ENCODE measurements around the gene SMTNL1. TPM values are rescaled to one million over a fixed set of nuclear protein-coding genes. Genes with fewer than 3 reads are reported as not detected.

Gene SMTNL1
- polyA plus RNA-seq, 1 donor = 0.58 TPM

GRCh38 chr11:57544566-57544965 is 7.2 kb downstream of the SMTNL1 start:
- Histone ChIP-seq H3K4me3 (ENCODE audit: low read length) (no peak overlapping the region), H3K36me3 (ENCODE audit: control insufficient read depth, insufficient read depth, low read length) (peaks cover 10% of the 10 kb centered on the region), H3K9me3 (ENCODE audit: control insufficient read depth, low read depth, low read length) (no peaks in the 10 kb centered on the region), H3K27me3 (ENCODE audit: control insufficient read depth, insufficient read depth, low read length) (peaks cover 10% of the 10 kb centered on the region), H3K27ac (ENCODE audit: low read length) (no peak overlapping the region), H3K4me1 (ENCODE audit: control insufficient read depth, insufficient read depth, low read length) (no peaks in the 10 kb centered on the region)
- no CpG with 5 or more reads among the region's 6 CpGs for WGBS (ENCODE audit: insufficient coverage, low lambda C conversion rate)
- DNase-seq = no peak

GRCh38 chr11:57545883-57546282 is 8.5 kb downstream of the SMTNL1 start:
- no CpG with 5 or more reads among the region's 13 CpGs for WGBS (ENCODE audit: insufficient coverage, low lambda C conversion rate)
- peaks cover 23% of the 10 kb centered on the region for H3K36me3 ChIP-seq (ENCODE audit: control insufficient read depth, insufficient read depth, low read length)
- no peak overlapping the region for H3K4me3 ChIP-seq (ENCODE audit: low read length)
- H3K27me3 ChIP-seq (ENCODE audit: control insufficient read depth, insufficient read depth, low read length) = peaks cover 10% of the 10 kb centered on the region
- H3K9me3 ChIP-seq (ENCODE audit: control insufficient read depth, low read depth, low read length) = no peaks in the 10 kb centered on the region
- H3K4me1 ChIP-seq (ENCODE audit: control insufficient read depth, insufficient read depth, low read length) = no peaks in the 10 kb centered on the region
- no peak for DNase-seq
- H3K27ac ChIP-seq (ENCODE audit: low read length) = no peak overlapping the region

DNA sequence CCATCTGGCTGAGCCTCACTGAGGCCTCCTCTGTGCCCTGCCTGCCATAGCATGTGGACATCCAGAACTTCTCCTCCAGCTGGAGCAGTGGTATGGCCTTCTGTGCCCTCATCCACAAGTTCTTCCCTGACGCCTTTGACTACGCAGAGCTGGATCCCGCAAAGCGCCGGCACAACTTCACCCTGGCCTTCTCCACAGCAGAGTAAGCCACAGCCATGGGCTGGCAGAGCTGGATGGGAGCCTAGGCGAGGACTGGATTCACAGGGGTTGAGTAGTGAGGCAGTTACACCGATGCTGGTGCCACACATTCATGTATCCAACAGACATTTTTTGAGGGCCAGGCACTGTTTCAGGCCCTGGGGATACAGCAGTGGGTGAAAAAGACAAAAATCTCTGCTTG is 9.1 kb downstream of the SMTNL1 start:
- DNase-seq = no peak
- Histone ChIP-seq H3K4me3 (ENCODE audit: low read length) (no peak overlapping the region), H3K27ac (ENCODE audit: low read length) (no peak overlapping the region), H3K9me3 (ENCODE audit: control insufficient read depth, low read depth, low read length) (no peaks in the 10 kb centered on the region), H3K36me3 (ENCODE audit: control insufficient read depth, insufficient read depth, low read length) (peaks cover 26% of the 10 kb centered on the region), H3K27me3 (ENCODE audit: control insufficient read depth, insufficient read depth, low read length) (peaks cover 7% of the 10 kb centered on the region), H3K4me1 (ENCODE audit: control insufficient read depth, insufficient read depth, low read length) (no peaks in the 10 kb centered on the region)
- no CpG with 5 or more reads among the region's 7 CpGs for WGBS (ENCODE audit: insufficient coverage, low lambda C conversion rate)

DNA sequence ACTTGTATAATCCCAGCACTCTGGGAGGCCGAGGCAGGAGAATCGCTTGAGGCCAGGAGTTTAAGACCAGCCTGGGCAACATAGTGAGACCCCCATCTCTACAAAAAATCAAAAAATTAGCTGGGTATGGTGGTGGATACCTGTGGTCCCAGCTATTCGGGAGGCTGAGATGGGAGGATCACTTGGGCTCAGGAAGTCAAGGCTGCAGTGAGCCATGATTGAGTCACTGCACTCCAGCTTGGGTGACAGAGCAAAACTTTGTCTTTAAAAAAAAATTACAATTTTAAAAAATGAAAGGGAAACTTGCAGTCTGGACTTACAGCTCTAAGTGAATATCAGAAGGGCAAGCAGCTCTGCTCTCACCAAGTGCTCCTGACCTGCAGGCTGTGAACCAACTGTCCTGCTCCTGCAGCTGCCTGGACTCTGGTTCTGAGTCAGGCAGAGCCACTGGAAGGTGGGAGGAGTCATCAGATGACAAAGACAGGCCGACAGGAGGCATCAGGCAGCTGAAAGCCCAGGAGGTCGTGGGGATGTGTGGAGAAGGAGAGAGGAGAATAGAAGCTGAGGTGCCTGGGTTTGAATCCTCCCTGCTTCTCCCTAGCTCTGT is 9.6 kb downstream of the SMTNL1 start:
- Histone ChIP-seq H3K36me3 (ENCODE audit: control insufficient read depth, insufficient read depth, low read length) (peaks cover 31% of the 10 kb centered on the region), H3K4me1 (ENCODE audit: control insufficient read depth, insufficient read depth, low read length) (no peaks in the 10 kb centered on the region), H3K4me3 (ENCODE audit: low read length) (no peak overlapping the region), H3K27ac (ENCODE audit: low read length) (no peak overlapping the region), H3K27me3 (ENCODE audit: control insufficient read depth, insufficient read depth, low read length) (peaks cover 7% of the 10 kb centered on the region), H3K9me3 (ENCODE audit: control insufficient read depth, low read depth, low read length) (no peaks in the 10 kb centered on the region)
- DNase-seq = no peak
- WGBS (ENCODE audit: insufficient coverage, low lambda C conversion rate) = 80% methylated on average over 1 of the region's 5 CpGs

DNA sequence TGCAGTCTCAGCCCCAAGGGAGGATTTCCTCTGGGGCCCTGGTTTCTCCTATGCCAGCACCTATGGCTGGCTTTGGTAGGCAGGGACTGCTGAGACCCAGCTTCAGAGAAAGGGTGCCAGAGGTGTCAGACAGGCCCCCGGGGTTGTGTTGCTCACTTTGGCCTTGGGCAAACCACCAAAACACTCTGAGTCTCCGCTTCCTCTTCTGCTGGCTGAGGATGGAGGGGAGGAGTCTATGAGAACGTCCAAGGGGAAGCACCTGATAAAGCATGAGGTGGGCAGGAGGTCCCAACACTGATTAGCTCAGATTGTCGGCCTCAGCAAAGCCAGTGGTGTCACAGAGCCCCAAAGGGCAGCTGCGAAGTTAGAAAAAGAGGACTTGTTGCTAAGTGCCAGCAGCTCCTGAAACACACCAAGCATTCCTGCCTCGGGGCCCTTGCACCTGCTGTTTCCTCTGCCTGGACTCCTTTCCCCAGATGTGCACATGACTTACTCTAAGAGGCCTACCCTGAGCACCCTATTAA is 10.5 kb downstream of the SMTNL1 start:
- peaks cover 2% of the 10 kb centered on the region for H3K27me3 ChIP-seq (ENCODE audit: control insufficient read depth, insufficient read depth, low read length)
- H3K4me1 ChIP-seq (ENCODE audit: control insufficient read depth, insufficient read depth, low read length) = no peaks in the 10 kb centered on the region
- H3K4me3 ChIP-seq (ENCODE audit: low read length) = no peak overlapping the region
- H3K27ac ChIP-seq (ENCODE audit: low read length) = no peak overlapping the region
- no peak for DNase-seq
- WGBS (ENCODE audit: insufficient coverage, low lambda C conversion rate) = no CpG with 5 or more reads among the region's 6 CpGs
- H3K36me3 ChIP-seq (ENCODE audit: control insufficient read depth, insufficient read depth, low read length) = peaks cover 40% of the 10 kb centered on the region
- no peaks in the 10 kb centered on the region for H3K9me3 ChIP-seq (ENCODE audit: control insufficient read depth, low read depth, low read length)

DNA sequence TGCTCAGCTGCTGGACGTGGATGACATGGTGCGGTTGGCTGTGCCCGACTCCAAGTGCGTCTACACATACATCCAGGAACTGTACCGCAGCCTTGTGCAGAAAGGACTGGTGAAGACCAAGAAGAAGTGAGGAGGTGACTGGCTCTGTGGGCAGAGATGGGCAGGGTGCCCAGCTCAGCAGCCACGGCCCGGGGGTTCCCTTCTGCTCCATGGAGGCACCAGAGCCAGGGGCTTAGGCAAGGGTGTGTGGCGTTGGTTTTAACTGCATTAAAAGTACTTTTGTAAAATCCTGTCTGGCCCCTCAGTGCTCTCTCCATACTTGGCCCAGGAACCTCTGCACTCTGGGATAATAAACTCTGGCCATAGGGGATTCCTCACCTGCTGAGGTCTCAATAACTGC is 12.6 kb downstream of the SMTNL1 start:
- WGBS (ENCODE audit: insufficient coverage, low lambda C conversion rate) = no CpG with 5 or more reads among the region's 8 CpGs
- H3K4me3 ChIP-seq (ENCODE audit: low read length) = no peak overlapping the region
- H3K27me3 ChIP-seq (ENCODE audit: control insufficient read depth, insufficient read depth, low read length) = no peaks in the 10 kb centered on the region
- no peak overlapping the region for H3K27ac ChIP-seq (ENCODE audit: low read length)
- no peaks in the 10 kb centered on the region for H3K4me1 ChIP-seq (ENCODE audit: control insufficient read depth, insufficient read depth, low read length)
- DNase-seq = no peak
- no peaks in the 10 kb centered on the region for H3K9me3 ChIP-seq (ENCODE audit: control insufficient read depth, low read depth, low read length)
- peaks cover 58% of the 10 kb centered on the region for H3K36me3 ChIP-seq (ENCODE audit: control insufficient read depth, insufficient read depth, low read length)

DNA sequence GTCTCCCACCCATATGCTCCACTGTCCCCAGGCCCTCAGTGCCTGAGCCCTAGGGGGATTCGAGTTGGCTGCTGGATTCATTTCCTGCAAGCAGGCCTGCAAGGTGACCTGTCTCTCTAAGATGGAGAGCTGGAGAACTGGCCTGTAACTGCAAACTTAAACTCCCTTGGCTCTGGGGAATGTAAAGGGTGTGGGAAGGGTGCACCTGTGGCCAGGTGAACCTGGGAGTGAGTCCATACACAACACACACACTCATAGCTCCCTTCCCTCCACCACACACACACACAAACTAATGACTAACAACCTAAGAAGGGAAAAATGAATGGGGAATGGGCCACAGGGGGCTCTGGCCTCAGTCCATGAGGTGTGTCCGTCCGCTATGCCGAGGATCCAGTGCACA is 14.5 kb downstream of the SMTNL1 start:
- H3K4me3 ChIP-seq (ENCODE audit: low read length) = no peak overlapping the region
- DNase-seq = no peak
- H3K27ac ChIP-seq (ENCODE audit: low read length) = no peak overlapping the region
- H3K36me3 ChIP-seq (ENCODE audit: control insufficient read depth, insufficient read depth, low read length) = peaks cover 74% of the 10 kb centered on the region
- H3K27me3 ChIP-seq (ENCODE audit: control insufficient read depth, insufficient read depth, low read length) = no peaks in the 10 kb centered on the region
- no peaks in the 10 kb centered on the region for H3K9me3 ChIP-seq (ENCODE audit: control insufficient read depth, low read depth, low read length)
- H3K4me1 ChIP-seq (ENCODE audit: control insufficient read depth, insufficient read depth, low read length) = no peaks in the 10 kb centered on the region
- no CpG with 5 or more reads among the region's 4 CpGs for WGBS (ENCODE audit: insufficient coverage, low lambda C conversion rate)

- Histone ChIP-seq H3K4me1 (ENCODE audit: control insufficient read depth, insufficient read depth, low read length) (no peaks in the 10 kb centered on the region), H3K27ac (ENCODE audit: low read length) (no peak overlapping the region), H3K27me3 (ENCODE audit: control insufficient read depth, insufficient read depth, low read length) (no peaks in the 10 kb centered on the region), H3K4me3 (ENCODE audit: low read length) (no peak overlapping the region), H3K36me3 (ENCODE audit: control insufficient read depth, insufficient read depth, low read length) (peaks cover 77% of the 10 kb centered on the region), H3K9me3 (ENCODE audit: control insufficient read depth, low read depth, low read length) (no peaks in the 10 kb centered on the region)
- WGBS (ENCODE audit: insufficient coverage, low lambda C conversion rate) = no CpG with 5 or more reads among the region's 5 CpGs
- no peak for DNase-seq
Measured at GRCh38 chr11:57552479-57552878, 15.1 kb downstream of the SMTNL1 start.

DNA sequence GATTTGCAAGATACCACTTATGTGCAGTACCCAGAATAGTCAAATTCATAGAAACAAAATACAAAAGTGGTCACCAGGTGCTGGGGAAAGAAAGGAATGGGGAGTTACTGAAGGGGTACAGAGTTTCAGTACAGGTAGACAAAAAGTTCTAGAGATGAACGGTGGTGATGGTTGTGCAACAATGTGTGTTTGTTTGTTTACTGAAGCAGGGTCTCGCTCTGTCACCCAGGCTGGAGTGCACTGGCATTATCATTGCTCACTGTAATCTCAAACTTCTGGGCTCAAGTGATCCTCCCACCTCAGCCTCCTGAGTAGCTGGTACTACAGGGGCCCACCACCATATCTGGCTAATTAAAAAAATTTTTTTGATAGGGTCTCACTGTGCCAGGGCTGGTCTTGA is 18.0 kb downstream of the SMTNL1 start:
- no peaks in the 10 kb centered on the region for H3K27me3 ChIP-seq (ENCODE audit: control insufficient read depth, insufficient read depth, low read length)
- H3K27ac ChIP-seq (ENCODE audit: low read length) = no peak overlapping the region
- no peaks in the 10 kb centered on the region for H3K4me1 ChIP-seq (ENCODE audit: control insufficient read depth, insufficient read depth, low read length)
- peaks cover 75% of the 10 kb centered on the region for H3K36me3 ChIP-seq (ENCODE audit: control insufficient read depth, insufficient read depth, low read length)
- no peak overlapping the region for H3K4me3 ChIP-seq (ENCODE audit: low read length)
- WGBS (ENCODE audit: insufficient coverage, low lambda C conversion rate) = no CpG with 5 or more reads among the region's 2 CpGs
- DNase-seq = no peak
- H3K9me3 ChIP-seq (ENCODE audit: control insufficient read depth, low read depth, low read length) = no peaks in the 10 kb centered on the region

DNA sequence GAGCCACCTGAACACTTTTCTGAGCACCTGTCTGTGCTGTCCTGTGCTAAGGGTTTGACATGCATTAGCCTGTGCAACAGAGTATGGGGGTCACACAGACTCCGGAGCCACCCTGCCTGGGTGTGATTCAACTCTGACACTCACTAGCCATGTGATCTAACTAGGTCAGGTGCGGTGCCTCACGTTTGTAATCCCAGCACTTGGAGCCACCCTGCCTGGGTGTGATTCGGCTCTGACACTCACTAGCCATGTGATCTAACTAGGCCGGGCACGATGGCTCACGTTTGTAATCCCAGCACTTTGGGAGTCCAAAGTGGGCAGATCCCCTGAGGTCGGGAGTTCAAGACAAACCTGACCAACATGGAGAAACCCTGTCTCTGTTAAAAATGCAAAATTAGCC is 18.6 kb downstream of the SMTNL1 start:
- H3K27me3 ChIP-seq (ENCODE audit: control insufficient read depth, insufficient read depth, low read length) = no peaks in the 10 kb centered on the region
- no peaks in the 10 kb centered on the region for H3K9me3 ChIP-seq (ENCODE audit: control insufficient read depth, low read depth, low read length)
- no CpG with 5 or more reads among the region's 8 CpGs for WGBS (ENCODE audit: insufficient coverage, low lambda C conversion rate)
- H3K27ac ChIP-seq (ENCODE audit: low read length) = no peak overlapping the region
- no peak overlapping the region for H3K4me3 ChIP-seq (ENCODE audit: low read length)
- DNase-seq = no peak
- peaks cover 69% of the 10 kb centered on the region for H3K36me3 ChIP-seq (ENCODE audit: control insufficient read depth, insufficient read depth, low read length)
- H3K4me1 ChIP-seq (ENCODE audit: control insufficient read depth, insufficient read depth, low read length) = no peaks in the 10 kb centered on the region

DNA sequence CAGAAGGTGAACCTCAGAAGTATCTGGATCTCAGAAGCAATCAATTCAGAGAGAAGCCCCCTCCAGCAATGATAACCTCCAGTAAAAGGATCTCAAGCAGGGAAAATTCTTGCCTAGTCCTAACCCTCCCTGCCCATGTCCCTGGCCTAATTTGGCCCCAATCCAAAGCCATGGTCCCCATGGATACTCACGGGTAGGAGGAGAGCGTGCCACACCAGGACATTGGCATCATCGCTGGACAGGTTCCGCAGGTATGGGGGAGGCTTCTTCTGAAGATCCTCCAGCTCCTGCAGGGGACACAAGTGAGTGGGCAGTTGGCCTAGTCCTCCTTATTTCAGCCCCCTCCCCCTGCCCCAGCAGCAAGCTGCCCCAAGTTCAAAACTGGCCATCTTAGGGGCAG is 22.8 kb downstream of the SMTNL1 start:
- Histone ChIP-seq H3K36me3 (ENCODE audit: control insufficient read depth, insufficient read depth, low read length) (peaks cover 37% of the 10 kb centered on the region), H3K27ac (ENCODE audit: low read length) (no peak overlapping the region), H3K9me3 (ENCODE audit: control insufficient read depth, low read depth, low read length) (no peaks in the 10 kb centered on the region), H3K4me1 (ENCODE audit: control insufficient read depth, insufficient read depth, low read length) (no peaks in the 10 kb centered on the region), H3K27me3 (ENCODE audit: control insufficient read depth, insufficient read depth, low read length) (no peaks in the 10 kb centered on the region), H3K4me3 (ENCODE audit: low read length) (no peak overlapping the region)
- no peak for DNase-seq
- no CpG with 5 or more reads among the region's 4 CpGs for WGBS (ENCODE audit: insufficient coverage, low lambda C conversion rate)

Data from large intestine (tissue), 3 donors.